Stimulated activated CD4-positive, alpha-beta T cell treated with anti-CD3 and anti-CD28 coated beads, Interleukin-1b, Interleukin-23, amount 100 ng/mL, for 48 hours (primary cell): ENCODE results near the gene DPP6.

ENCODE experiments used
- DNase-seq: peaks from one replicate; pipeline ENCODE4 v3.0.0-alpha.2; 2020

DPP6 gene

DNA sequence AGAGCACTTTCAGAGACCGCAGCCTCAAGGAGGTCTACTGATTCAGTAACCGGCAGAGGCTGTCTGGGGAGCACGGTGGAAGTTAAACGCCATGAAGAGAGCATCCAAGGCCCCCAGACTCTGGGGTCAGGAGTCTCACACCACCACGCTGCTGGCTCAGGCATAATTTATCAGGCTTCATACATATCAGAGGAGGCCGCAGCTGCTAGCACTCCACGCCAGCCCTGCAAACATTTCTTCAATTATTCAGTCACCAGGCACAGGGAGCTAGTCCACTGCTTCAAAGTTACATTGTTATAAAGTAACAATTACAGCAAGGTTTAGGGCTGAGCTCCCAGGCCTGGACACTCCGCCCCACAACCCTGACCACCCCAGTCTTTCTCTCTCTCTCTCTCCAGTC is 852.9 kb downstream of the DPP6 start:
- no peak for DNase-seq

DNA sequence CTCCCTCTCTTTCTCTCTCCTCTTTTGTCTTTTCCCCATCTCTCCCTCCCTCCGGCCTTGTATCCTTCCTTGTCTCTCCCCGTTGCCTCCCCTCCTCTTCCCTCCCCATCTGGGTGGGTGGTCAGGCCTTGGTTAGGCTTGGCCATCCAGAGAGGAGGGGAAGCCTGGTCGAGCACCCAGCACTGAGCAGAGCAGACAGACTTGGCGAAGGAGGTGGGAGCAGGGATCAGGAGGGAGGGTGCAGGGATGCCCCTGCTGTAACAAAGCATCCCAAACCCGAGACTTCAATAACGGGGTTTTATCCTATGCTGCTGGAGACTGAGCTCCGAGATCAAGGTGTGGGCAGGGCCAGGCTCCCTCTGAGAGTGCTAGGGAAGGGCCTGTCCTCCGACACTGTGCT is 853.4 kb downstream of the DPP6 start:
- no peak for DNase-seq

DNA sequence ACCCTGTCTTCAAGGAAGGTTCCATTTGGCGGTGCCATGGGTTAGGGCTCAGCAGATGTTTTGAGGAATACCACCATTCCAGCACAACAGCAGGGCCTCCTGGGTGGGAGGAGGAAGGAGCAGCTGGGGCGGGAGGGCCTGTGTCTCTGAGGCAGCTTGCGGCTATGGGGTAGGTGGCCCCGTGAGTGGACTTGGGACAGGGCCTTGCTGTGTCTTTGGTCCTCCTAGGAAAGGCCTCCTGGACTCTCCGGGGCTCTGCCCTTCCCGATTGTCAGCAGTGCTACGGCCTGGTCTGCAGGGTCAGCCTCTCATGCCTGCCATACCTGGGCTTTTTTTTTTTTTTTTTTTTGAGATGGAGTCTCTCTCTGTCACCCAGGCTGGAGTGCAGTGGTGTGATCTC is 854.0 kb downstream of the DPP6 start:
- no peak for DNase-seq

DNA sequence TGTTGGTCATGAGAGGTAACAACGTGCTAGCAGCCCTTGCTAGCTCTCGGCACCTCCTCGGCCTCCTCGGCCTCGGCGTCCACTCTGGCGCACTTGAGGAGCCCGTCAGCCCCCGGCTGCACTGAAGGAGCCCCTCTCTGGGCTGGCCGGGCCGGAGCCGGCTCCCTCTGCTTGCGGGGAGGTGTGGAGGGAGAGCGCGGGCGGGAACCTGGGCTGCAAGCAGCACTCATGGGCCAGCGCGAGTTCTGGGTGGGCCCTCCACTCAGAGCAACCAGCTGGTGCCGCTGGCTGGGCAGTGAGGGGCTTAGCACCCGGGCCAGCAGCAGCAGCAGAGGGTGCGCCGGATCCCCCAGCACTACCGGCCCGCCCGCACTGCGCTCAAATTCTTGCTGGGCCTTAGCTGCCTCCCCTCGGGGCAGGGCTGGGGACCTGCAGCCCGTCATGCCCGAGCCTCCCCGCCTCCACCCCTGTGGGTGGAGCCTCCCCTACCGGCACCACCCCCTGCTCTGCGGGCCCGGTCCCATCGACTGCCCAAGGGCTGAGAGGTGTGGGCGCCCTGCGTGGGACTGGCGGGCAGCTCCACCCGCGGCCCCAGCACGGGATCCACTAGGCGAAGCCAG is 854.6 kb downstream of the DPP6 start:
- no peak for DNase-seq

DNA sequence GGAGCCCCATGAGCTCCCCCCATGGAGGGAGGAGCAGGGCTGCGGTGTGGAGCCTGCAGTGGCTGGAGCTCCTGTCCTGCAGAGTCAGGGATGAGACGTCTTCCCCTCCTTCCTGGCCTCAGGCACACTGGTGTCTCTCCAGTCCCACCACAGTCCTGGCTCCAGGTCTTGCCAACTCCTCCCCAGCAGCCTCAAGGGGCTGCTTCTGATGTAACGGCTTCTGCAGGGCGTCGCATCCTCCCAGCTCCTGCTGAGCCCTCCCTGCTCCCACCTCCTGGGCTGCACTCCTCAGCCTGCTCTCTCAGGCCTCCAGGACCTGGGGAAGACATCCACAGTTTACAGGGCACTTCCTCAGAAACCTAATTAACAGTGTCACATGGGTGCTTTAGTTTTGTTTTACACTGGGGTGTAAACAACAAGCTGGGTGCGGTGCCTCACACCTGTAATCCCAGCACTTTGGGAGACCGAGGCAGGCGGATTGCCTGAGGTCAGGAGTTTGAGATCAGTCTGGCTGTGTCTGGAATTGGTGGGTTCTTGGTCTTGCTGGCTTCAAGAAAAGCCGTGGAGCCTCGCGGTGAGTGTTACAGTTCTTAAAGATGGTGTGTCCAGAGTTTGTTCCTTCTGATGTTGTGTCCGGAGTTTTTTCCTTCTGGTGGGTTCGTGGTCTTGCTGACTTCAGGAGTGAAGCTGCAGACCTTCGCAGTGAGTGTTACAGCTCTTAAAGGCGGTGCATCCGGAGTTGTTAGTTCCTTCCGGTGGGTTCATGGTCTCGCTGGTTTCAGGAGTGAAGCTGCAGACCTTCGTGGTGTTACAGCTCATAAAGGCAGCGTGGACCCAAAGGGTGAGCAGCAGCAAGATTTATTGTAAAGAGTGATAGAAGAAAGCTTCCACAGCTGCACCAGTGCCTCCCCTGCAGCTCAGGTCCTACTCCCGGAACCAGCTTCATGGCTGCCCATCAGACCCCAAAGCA is 855.7 kb downstream of the DPP6 start:
- no peak for DNase-seq

DNA sequence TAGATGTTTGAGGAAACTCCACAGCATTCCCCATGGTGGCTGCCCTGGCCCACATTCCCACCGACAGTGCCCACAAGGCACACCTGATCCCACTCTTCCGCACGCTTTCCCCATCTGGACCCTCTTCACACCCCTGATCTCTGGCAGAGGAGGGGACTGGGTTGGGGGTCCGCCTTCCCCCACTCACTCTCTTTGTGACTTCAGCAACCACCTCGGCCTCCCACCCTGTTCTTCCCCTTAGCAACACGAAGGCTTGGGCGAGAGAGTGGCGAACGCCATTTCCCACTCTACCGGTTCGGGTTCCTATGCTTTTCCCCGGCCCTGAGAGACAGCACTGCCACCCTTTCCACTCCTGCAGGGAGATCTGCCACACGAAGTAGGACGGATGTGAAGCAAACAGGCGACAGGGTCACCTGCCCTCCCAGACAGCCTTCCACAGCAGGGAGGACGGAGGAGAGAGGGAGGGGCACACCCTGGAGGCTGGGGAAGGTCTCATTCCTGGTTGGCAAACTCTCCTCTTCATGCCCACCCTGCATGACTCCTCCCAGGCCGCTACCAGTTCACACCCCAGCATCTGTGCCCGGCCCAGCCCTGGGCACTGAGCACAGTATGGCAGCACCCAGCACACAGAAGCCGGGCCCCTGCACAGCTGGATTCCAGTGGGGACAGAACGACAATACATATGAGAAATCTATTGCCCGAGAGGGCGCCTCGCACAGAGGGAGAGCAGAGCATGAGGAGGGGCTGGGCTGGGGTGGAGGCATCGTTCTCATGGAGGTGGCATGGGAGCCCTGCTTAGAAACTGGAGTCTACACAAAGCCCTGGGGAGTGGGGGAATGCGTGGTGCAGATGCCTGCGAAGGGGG is 857.3 kb downstream of the DPP6 start:
- no peak for DNase-seq

DNA sequence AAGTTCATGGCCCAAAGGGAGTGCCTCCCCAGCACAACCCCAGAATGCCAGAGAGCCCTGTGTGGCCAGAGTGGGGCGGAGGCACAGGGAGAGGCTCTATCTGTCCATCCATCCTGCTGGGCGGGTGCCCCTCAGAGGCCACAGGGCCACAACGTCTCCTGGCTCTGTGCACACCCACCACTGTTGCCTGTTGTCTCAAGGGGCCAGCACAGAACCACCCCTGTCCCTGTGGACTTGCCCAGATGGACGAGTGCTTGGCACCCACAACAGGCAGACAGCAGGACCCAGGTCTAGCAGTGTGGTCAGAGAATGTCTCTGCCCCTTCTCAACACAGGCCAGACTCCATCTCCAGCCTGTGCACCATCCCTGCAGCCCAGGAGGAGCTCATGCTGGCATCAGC is 857.9 kb downstream of the DPP6 start:
- no peak for DNase-seq

DNA sequence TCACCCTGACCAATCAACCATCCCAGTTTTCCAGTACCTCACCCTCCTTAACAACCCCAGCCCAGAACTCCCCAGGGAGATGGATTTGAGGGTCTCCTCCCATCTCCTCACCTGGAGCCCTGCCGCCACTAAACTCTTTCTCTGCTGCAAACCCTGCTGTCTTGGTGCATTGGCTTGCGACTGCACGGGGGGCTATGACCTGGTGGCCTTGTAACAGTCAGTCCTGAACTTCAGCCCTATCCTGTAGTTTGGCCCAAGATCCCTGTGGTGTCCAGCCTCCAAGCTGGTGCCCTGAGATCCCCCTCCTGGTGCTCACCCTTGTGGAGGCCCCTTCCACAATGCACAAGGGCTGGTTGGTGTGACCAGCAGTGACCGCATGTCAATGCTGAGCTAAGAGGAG is 858.8 kb downstream of the DPP6 start:
- no peak for DNase-seq

DNA sequence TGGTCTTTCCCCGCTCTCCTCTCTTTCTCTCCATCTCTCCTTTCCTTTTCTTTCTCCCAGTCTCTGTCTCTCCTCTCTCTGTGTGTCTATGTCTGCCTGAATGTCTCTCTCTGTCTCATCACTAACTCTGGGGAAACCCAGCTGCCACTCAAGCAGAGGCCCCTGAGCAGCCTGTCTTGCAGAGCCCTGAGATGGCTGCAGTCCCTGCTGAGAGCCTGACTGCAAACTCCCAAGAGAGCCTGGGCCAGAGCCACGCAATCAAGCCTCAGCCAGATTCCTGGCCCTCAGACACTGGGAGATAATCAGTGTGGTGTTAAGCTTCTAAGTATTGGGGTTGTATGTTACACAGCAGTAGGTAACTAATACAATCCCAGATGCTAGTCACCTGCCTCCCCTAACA is 859.2 kb downstream of the DPP6 start:
- DNase-seq: no peak

DNA sequence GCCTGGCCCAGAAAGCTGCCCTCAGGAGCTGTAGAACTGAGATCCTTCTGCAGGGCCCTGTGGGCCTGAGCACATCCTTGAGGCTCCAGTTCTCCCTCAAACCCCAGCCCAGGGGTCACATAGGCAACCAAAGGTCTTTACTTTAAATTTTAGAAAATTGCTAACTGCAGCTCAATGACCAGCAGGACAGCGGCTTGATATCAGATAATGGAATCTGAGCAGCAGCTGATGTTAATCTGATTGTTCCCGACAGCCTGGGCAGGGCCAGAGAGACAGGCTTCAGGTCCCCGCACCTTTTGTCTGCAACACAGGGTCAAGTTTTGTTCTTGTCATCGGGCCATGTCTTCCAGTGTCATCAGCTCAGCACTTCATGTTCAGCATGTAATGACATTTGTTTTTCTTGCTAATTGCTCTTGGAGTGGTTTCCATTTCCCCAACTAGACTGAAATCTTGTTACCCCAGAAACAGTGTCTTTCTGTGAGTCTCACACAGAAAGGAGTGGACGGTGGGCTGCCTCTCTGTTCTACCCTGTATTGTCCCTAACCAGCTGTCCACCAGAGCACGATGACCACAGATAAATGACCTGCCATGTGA is 859.8 kb downstream of the DPP6 start:
- no peak for DNase-seq

DNA sequence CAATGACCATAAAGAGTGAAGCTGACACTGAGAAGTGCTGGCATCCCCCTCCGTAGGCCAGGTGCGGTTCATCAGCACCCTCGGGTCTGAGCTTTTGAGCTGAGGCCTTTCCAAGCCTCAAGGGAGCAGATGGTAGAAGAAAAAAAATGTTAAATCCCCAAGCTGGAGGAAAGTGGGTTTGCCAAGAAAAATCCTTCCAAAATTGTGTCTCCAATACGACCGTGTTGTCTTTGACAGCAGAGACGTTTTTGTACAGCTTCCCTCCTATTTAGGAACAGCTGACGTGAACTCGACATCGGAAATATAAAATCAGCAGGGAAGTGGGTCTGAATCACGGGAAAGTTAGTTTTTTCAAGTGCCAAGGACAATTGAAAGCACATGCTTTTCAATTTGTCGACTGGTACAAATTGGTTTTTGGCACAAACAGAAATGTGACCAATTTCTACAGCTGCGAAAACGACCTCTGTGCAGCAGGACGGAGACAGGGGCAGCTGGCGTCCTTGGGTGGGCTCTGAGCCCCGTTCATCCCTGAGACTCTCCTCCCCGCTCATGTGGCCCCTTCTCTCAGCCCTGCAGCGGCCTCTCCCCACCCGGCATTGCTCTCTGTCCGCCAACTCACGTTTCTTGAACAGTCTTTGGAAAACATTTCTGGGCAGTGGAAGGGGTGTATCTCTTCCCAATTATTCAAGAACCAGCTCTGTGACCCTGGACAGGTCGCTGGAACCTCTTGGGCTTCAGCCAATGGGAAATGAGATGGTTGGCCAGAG is 860.9 kb downstream of the DPP6 start:
- no peak for DNase-seq

DNA sequence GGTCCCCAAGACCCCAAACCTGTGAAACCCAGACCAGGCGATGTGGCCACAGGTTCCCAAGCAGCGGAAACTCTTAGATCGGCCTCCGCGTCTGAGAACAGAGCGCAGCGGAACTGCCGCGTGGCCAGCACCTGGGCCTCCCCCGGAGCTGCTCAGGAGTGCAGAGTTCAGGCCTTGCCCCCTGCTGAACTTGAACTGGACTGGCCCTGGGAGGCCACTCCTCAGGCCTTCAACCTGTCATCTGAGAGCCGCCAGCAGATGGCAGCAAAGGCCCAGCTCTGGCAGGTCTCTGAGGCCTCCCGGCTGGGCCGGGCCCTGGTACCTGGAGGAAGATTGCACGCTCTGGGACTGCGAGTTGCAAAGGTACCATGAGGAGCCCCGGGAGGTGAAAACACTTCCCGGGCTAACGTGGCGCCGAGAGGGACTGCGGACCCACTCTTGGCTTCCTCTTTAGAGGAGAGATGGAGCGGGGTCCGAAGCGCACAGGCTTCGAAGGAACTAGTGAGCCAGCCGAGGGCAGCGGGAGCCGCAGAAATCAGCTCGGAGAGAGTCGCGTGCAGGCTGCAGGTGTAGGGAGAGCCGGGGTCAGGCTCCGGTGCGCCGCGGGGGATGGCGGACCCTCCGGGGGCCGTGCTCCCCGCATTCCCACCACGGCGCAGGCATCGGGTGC is 861.6 kb downstream of the DPP6 start:
- peak; percentile 86 for DNase-seq

DNA sequence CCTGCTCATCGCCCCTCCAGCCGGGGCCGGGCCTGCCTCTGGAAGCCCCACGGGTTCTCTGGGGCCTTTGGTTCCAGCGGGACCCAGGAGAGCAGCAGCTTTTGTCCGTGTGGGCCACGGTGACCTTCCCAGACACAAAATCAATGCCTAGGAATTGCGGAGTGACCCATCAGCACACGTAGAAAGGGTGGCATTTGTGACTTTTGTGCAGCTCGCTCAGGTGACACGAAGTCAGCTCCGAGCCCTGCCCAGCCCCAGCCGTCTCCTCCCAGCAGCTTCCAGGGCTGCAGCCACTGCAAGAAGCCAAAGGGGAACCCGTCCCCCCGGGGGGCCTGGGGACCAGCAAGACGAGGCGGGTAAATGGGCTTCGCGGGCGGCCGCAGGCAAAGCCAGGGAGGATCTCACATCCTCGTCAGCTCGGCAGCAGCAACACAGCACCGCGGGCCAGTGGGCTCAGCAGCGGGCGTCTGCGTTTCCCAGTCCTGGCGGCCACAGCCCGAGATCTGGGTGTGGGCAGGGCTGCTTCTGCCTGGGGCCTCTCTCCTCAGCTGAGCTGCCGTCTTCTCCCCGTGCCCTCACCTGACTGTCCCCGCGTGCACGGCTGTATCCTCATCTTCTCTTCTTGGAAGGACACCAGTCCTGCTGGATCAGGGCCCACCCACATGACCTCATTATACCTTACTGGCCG is 862.3 kb downstream of the DPP6 start:
- DNase-seq: no peak

DNA sequence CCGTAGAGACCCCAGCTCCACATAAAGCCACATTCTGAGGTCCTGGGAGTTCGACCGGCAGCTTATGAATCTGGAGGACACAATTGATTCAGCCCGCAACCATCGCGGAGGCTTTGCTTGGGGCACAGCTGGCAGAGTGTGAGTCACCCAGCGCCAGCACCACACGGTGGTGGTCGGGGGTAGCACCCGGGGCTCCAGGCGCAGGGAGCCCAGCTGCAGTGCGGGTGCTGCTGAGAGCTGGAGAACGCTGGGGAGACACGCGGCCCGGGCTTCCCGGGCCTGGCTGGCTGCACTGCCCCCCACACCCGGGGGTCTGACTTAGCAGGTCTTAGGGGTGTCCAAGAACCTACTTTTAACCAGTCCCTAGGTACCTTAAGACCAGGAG is 862.8 kb downstream of the DPP6 start:
- DNase-seq: no peak

DNA sequence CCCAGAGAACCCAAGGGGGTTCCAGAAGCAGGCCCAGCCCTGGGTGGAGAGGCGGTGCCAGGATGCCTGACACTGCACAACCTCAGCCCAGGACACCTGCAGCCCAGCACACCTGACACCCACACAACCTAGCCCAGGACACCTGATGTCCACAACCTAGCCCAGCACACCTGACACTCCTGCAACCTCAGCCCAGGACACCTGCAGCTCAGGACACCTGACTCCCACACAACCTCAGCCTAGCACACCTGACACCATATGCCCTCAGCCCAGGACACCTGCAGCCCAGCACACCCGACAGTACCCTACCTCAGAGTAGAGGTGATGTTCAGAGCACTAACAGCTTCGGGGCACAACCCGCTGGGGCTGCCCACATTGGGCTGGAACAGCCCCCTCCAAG is 863.4 kb downstream of the DPP6 start:
- DNase-seq: no peak

DNA sequence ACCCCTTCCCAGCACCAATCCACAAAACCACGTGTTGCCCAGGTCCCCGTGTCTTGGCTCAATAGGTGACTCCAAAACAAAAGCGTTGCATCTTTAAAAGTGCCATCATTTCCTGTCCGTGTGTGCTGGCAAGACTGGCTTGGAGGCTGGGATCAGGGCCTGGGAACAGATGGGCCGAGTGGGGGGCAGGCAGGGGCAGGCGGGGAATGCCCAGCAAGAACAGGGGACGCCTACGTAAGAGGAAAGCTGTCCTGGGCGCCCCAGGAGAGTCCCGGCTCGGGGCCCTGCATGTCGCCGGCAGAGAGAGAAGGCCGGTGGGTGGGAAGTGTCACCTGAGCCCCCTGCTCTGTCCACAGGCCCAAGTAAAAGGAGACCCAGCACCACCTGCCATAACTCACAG is 864.2 kb downstream of the DPP6 start:
- DNase-seq: no peak

DNA sequence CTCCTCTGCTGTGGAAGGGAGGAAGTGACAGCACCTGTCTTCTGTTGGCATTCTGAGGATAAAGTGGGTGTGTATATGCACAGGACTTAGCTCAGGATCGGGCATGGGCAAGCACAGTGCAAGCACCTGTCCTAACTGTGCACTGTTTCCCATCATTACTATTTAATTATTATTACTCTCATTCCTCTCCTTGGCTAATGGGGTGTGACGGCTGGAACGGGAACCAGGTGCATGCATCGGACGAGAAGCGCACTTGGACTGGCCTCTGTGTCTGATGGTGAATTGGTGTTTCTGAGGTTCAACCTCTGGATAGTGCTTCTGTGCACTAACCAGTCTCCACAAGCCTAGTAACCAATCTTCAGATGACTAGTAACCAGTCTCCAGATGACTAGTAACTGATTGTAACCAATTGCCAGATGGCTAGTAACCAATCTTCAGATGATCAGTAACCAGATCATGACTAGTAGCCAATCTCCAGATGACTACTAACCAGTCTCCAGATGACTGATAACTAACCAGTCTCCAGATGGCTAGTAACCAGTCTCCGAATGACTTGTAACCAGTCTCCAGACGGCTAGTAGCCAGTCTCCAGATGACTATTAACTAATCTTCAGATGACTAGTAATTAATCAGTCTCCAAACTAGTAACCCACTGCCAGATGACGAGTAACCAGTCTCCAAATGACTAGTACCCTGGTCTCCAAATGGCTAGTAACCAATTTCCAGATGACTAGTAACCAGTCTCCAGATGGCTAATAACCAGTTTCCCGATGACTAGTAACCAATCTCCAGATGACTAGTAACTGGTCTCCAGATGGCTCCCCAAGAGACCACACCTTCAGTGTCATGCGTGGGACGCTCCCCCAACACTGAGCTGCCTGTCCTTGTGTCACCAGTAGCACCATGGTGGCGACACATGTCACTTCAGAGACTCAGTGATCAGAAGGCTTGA is 864.9 kb downstream of the DPP6 start:
- no peak for DNase-seq

DNA sequence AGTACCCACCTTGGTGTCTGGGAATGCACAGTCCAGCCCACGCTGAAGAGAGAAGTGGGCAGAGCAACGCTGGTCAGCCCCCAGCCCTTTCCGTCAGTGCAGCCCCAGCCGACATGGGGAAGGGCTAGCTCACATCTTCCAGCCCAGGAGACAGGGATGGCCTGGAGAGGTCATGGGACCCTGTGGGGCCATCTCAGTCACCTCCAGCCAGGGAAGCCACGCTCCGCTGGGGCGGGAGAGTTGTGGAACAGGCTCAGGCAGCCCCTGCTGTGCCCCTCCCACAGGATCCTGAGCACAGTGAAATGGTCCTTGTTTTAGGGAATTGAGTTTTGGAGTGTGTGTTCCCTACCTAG is 865.6 kb downstream of the DPP6 start:
- no peak for DNase-seq

DNA sequence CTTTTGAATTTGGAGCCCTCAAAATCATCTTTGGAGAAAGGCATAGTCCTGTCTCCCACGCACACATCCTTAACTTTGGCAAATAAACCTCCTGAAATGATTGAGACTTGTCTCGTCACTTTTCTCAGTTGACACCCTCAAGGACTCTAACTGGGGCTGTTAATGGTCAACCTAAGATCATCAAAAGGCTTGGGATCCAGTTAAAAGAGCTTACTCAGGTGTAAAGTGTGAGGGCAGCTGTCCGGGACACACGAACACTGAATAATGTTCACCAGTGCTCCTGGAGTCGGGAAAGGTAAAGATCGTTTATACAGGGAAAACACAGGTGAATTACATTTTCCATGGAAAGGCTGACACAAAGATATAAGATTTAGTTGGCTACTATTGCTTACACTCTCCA is 866.1 kb downstream of the DPP6 start:
- no peak for DNase-seq

DNA sequence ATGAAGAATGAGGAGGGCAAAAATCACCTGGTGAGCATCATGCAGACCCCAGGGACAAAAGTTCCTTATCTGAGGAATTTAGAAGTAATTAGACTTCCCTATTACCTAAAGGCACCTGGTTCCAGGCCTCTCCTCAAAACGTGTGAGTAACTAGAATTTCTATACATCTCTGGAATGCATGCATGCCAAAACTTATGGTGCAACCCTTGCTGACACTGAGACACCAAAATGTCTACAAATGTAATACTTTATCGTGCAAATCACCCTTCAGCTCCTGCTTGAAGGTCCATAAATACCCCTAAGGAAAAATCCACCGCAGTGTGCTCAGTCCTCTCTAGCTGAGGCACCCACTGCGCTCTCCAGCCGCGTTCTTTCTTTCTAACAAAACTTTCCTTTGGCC is 866.5 kb downstream of the DPP6 start:
- no peak for DNase-seq
